Measurements from ENCODE around the gene MNDA.

DNA sequence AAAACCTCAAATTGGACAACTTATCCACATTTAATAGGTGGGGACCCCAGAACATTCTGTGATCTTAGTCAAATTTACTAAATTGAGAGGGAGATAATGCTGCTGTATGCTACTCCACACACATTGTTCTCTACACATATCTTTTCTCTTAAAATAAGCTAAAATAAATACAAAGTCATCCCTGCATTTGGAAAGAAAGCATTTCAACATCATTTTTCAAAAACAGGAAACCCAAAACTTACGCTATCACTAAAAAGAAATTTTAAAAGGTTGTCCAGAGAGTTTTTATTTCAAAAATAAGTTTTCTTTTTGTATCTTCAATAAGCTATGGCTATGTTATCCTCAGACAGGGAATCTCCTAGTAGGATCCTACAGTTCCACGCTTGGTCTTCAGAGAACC lies 30.6 kb upstream of the MNDA start:
- TF ChIP-seq, protein P1, sequence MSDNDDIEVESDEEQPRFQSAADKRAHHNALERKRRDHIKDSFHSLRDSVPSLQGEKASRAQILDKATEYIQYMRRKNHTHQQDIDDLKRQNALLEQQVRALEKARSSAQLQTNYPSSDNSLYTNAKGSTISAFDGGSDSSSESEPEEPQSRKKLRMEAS (IDR thresholded peaks at IDR 0.05) = no peak
- no peak for TF ChIP-seq POLR2A (IDR thresholded peaks at IDR 0.05; ENCODE audit: control extremely low read depth in 1 of 2, low read depth in 2 of 2, low read length in 2 of 2)
- TF ChIP-seq, protein P2, sequence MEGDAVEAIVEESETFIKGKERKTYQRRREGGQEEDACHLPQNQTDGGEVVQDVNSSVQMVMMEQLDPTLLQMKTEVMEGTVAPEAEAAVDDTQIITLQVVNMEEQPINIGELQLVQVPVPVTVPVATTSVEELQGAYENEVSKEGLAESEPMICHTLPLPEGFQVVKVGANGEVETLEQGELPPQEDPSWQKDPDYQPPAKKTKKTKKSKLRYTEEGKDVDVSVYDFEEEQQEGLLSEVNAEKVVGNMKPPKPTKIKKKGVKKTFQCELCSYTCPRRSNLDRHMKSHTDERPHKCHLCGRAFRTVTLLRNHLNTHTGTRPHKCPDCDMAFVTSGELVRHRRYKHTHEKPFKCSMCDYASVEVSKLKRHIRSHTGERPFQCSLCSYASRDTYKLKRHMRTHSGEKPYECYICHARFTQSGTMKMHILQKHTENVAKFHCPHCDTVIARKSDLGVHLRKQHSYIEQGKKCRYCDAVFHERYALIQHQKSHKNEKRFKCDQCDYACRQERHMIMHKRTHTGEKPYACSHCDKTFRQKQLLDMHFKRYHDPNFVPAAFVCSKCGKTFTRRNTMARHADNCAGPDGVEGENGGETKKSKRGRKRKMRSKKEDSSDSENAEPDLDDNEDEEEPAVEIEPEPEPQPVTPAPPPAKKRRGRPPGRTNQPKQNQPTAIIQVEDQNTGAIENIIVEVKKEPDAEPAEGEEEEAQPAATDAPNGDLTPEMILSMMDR (IDR thresholded peaks at IDR 0.05; ENCODE audit: control extremely low read depth in 1 of 3, insufficient read depth in 1 of 3, low read depth in 1 of 3, low read length in 3 of 3) = no peak
- no peak for TF ChIP-seq RFX5 (IDR thresholded peaks at IDR 0.05; ENCODE audit: borderline replicate concordance, low read depth, low read length)
